Vagina (tissue), 2 donors: ENCODE measurements around the gene RUFY3.

ENCODE experiments used
- CTCF ChIP-seq, 3 experiments: fragments of 450-650 bp in 2 of 3; fragments of 200-600 bp in 1 of 3; sonication (generic) in 1 of 3; IDR thresholded peaks; one replicate each; pipeline ENCODE4 v1.5.1; 2017 to 2019; ENCODE audit warnings: antibody characterized with exemption in 3 of 3, mild to moderate bottlenecking in 2 of 3, moderate library complexity in 2 of 3
- POLR2A ChIP-seq, 2 donors: fragments of 450-650 bp; IDR thresholded peaks; one replicate each; pipeline ENCODE4 v1.6.1; 2017; ENCODE audit warnings: antibody characterized with exemption in 2 of 2, mild to moderate bottlenecking in 2 of 2, moderate library complexity in 2 of 2
- POLR2AphosphoS5 ChIP-seq, 2 donors: sonication (generic); formaldehyde crosslinking; IDR thresholded peaks; one replicate each; pipeline ENCODE4 v1.9.0; 2017; ENCODE audit warnings: antibody characterized with exemption in 2 of 2, mild to moderate bottlenecking in 2 of 2, low read depth in 1 of 2; ENCODE audit not compliant: insufficient read depth in 1 of 2

GRCh38 chr4:70737409-70737808 is 15.6 kb downstream of the RUFY3 start:
- TF ChIP-seq CTCF (IDR thresholded peaks at IDR 0.05) = no peak
- no peak for TF ChIP-seq POLR2A (IDR thresholded peaks at IDR 0.05)
- no peak for TF ChIP-seq POLR2AphosphoS5 (IDR thresholded peaks at IDR 0.05; ENCODE audit: insufficient read depth in 1 of 2, low read depth in 1 of 2)
